ENCODE data around the gene APOBR. TPM values are rescaled to one million over a fixed set of nuclear protein-coding genes. Genes with fewer than 3 reads are reported as not detected.
"Not testable (repeated sequence)": the region's sequence is repeated elsewhere in the genome, so short reads cannot be mapped to it uniquely, and the experiment has no call there.

The APOBR gene
- total RNA-seq, 1 donor = 3.6 TPM

DNA sequence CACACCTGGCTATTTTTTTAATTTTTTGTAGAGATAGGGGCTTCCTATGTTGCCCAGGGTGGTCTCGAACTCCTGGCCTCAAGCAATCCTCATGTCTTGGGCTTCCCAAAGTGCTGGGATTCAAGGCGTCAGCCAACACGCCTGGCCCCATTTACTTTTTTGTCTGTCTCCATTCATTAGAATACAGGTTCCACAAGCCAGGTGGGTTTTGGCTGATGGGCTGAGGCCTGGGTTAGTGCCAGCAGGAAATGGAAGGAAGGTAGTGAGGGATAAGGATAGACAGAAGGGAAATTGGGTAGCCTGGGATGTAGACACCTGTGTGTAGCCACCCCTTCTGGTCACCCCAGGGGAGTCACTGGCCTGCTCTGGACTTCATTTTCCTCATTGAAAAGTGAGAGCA is 16.6 kb downstream of the APOBR start:
- Histone ChIP-seq H3K4me3 (ENCODE audit: low read length) (no peak overlapping the region), H3K4me1 (ENCODE audit: insufficient read depth, low read length) (peaks cover 24% of the 10 kb centered on the region), H3K9me3 (ENCODE audit: low read depth, low read length) (no peaks in the 10 kb centered on the region), H3K27me3 (ENCODE audit: insufficient read depth, low read length) (no peaks in the 10 kb centered on the region)

- Histone ChIP-seq H3K27me3 (ENCODE audit: insufficient read depth, low read length) (no peaks in the 10 kb centered on the region), H3K4me1 (ENCODE audit: insufficient read depth, low read length) (peaks cover 13% of the 10 kb centered on the region), H3K4me3 (ENCODE audit: low read length) (no peak overlapping the region), H3K9me3 (ENCODE audit: low read depth, low read length) (no peaks in the 10 kb centered on the region)
Observed at GRCh38 chr16:28511801-28512789, 17.7 kb downstream of the APOBR start.

DNA sequence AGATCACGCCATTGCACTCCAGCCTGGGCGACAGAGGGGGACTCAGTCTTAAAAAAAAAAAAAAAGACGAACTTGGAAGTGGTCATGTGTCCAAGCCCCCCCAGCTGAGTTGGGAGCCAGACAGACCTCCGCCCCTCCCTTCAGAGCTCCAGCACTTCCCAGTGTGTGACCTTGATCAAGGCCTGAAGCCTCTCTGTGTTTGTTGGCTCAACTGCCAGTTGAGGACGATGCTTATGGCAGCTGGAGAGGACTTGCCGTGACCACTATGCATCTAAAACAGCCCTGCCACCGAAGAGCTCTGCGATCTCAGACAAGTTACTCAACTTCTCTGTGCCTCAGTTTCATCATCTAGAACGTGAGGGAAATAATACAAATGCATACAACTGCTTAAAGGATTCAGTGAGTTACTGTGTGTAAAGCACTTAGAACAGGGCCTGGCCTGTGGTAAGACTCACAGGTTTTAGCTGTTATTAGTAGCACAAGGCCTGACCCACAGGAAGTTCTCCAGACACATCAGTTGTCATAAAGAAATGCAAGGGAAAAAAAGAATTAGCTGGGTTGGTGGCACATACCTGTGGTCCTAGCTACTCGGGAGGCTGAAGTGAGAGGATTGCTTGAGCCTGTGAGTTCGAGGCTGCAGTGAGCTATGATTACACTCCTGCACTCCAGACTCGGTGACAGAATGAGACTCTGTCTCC is 19.2 kb downstream of the APOBR start:
- no peaks in the 10 kb centered on the region for H3K27me3 ChIP-seq (ENCODE audit: insufficient read depth, low read length)
- no peak overlapping the region for H3K4me3 ChIP-seq (ENCODE audit: low read length)
- H3K9me3 ChIP-seq (ENCODE audit: low read depth, low read length) = no peaks in the 10 kb centered on the region
- H3K4me1 ChIP-seq (ENCODE audit: insufficient read depth, low read length) = no peaks in the 10 kb centered on the region

DNA sequence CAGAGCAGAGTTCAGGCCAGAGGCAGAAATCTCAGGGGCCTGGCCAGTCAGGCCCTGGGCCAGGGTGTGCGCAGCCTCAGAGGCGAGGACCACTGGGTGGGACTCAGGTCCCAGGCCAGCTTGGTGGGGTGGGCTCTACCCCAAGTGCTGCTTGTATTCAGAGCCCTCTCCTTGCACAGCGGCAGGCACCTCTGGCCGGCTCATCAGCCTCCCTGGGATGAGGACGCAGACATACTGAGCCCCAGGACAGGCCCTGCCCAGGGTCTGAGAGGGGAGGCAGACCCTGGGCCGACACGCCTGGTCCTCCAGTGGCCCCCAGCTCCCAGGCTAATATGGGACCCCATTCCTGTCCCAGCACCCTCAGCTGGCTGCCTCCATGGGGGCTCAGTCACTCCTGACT is 19.8 kb downstream of the APOBR start:
- Histone ChIP-seq H3K27me3 (ENCODE audit: insufficient read depth, low read length) (no peaks in the 10 kb centered on the region), H3K9me3 (ENCODE audit: low read depth, low read length) (no peaks in the 10 kb centered on the region), H3K4me3 (ENCODE audit: low read length) (no peak overlapping the region), H3K4me1 (ENCODE audit: insufficient read depth, low read length) (no peaks in the 10 kb centered on the region)

- no peaks in the 10 kb centered on the region for H3K9me3 ChIP-seq (ENCODE audit: low read depth, low read length)
Observed at GRCh38 chr16:28520672-28521071, 26.2 kb downstream of the APOBR start.

DNA sequence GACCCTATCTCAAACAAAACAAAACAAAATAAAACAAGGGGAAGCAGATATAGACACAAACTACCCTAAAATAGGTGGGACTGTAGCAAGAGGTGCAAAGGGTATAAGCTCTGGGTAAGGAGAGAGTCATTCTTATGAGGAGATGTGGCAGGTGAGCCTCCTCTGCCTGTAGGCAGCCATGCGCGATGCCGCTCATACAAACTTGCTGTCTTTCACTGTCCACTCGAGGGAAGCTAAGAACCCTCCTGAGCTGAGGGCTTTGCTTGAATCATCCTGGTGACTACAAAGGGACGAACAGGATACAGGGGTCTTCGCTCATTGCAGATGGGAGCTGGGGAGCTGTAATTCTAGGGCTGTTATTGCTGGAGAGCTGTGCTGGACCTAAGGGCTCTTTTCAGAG is 27.0 kb downstream of the APOBR start:
- no peaks in the 10 kb centered on the region for H3K27me3 ChIP-seq (ENCODE audit: insufficient read depth, low read length)

More at GRCh38 chr16:28520672-28521071, 26.2 kb downstream of the APOBR start:
- peaks cover 14% of the 10 kb centered on the region for H3K4me1 ChIP-seq (ENCODE audit: insufficient read depth, low read length)
- no peaks in the 10 kb centered on the region for H3K27me3 ChIP-seq (ENCODE audit: insufficient read depth, low read length)
- H3K4me3 ChIP-seq (ENCODE audit: low read length) = no peak overlapping the region

DNA sequence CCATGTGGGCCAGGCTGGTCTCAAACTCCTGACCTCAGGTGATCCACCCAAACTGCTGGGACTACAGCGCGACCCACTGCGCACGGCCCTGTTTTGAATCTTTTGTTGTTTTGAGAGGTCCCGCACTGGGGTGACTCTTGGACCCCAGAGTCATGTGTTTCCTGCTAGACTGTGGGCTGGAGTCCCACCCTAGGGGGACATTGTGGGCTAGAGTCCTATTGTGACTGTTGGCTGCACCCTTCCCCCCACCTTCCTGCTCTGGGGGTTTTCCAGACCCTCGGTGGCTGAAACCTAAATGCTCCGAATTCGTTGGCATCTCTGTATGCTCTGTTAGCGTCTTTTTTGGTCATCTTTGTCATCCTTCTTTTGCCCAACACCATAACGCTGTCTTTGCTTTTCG is 28.3 kb downstream of the APOBR start:
- H3K9me3 ChIP-seq (ENCODE audit: low read depth, low read length) = no peaks in the 10 kb centered on the region
- no peak overlapping the region for H3K4me3 ChIP-seq (ENCODE audit: low read length)
- no peaks in the 10 kb centered on the region for H3K27me3 ChIP-seq (ENCODE audit: insufficient read depth, low read length)
- H3K4me1 ChIP-seq (ENCODE audit: insufficient read depth, low read length) = peaks cover 14% of the 10 kb centered on the region

More for the DNA sequence above, 27.0 kb downstream of the APOBR start:
- H3K4me1 ChIP-seq (ENCODE audit: insufficient read depth, low read length) = peaks cover 14% of the 10 kb centered on the region
- no peaks in the 10 kb centered on the region for H3K9me3 ChIP-seq (ENCODE audit: low read depth, low read length)
- no peak overlapping the region for H3K4me3 ChIP-seq (ENCODE audit: low read length)

DNA sequence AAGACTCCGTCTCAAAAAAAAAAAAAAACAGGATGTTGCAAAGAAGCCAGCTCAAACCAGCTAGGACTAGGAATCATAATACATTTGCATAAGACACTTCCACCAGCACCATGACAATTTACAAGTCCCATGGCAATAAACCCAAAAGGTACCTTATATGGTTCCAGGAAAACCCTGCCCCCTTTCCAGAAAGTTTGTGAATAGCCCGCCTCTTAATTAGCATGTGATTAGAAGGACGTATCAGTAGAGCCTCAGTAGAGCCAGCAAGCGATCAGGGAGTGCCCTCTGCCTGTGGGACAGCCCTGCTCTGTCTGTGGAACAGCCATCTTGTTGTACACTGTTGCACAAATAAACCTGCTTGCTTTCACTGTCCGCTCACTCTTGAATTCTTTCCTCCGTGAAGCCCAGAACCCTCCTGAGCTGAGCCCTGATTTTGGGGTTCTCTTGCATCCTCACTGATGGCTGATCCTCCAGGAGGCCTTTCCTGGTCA is 30.3 kb downstream of the APOBR start:
- no peaks in the 10 kb centered on the region for H3K27me3 ChIP-seq (ENCODE audit: insufficient read depth, low read length)
- H3K9me3 ChIP-seq (ENCODE audit: low read depth, low read length) = no peaks in the 10 kb centered on the region
- H3K4me3 ChIP-seq (ENCODE audit: low read length) = no peak overlapping the region
- H3K4me1 ChIP-seq (ENCODE audit: insufficient read depth, low read length) = peaks cover 14% of the 10 kb centered on the region

GRCh38 chr16:28526201-28527099 is 32.0 kb downstream of the APOBR start:
- Histone ChIP-seq H3K4me1 (ENCODE audit: insufficient read depth, low read length) (peaks cover 14% of the 10 kb centered on the region), H3K27me3 (ENCODE audit: insufficient read depth, low read length) (no peaks in the 10 kb centered on the region), H3K9me3 (ENCODE audit: low read depth, low read length) (no peaks in the 10 kb centered on the region), H3K4me3 (ENCODE audit: low read length) (no peak overlapping the region)

- not testable (repeated sequence) for H3K27me3 ChIP-seq (ENCODE audit: insufficient read depth, low read length); H3K4me3 ChIP-seq (ENCODE audit: low read length); H3K9me3 ChIP-seq (ENCODE audit: low read depth, low read length)
- peaks cover 20% of the 10 kb centered on the region for H3K4me1 ChIP-seq (ENCODE audit: insufficient read depth, low read length)
Observed at GRCh38 chr16:28527100-28527785, 32.8 kb downstream of the APOBR start.

DNA sequence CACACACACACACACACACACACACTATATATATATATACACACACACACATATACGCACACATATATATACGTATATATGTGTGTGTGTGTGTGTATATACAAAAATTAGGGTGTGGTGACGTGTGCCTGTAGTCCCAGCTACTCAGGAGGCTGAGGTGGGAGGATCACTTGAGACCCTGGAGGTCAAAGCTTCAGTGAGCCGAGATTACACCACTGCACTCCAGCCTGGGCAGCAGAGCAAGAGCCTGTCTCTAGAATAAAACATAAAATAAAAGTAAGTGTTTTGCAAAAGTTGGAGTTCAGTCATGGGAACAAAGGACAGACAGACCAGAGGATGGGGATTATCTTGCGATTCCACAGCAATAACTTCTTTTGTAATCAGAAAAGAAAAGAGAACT is 33.5 kb downstream of the APOBR start:
- H3K9me3 ChIP-seq (ENCODE audit: low read depth, low read length) = no peaks in the 10 kb centered on the region
- H3K4me1 ChIP-seq (ENCODE audit: insufficient read depth, low read length) = peaks cover 25% of the 10 kb centered on the region
- H3K4me3 ChIP-seq (ENCODE audit: low read length) = no peak overlapping the region
- H3K27me3 ChIP-seq (ENCODE audit: insufficient read depth, low read length) = no peaks in the 10 kb centered on the region

DNA sequence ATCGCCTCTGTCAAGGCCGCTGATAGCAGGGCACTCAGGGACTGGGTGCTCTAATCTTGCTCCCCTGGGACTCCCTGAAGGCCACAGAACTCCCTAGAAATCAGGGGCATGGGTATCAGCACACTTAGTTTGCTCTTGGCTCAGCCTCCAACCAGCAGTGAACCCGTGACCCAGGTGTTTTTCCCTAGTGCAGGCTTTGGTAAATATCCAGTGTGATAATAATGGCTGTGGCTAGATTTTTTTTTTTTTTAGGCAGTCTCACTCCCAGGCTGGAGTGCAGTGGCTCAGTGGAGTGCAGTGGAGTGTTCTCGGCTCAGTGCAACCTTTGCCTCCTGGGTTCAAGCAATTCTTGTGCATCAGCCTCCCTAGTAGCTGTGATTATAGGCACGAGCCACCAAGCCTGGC is 34.0 kb downstream of the APOBR start:
- no peak overlapping the region for H3K4me3 ChIP-seq (ENCODE audit: low read length)
- peaks cover 30% of the 10 kb centered on the region for H3K4me1 ChIP-seq (ENCODE audit: insufficient read depth, low read length)
- H3K27me3 ChIP-seq (ENCODE audit: insufficient read depth, low read length) = no peaks in the 10 kb centered on the region
- H3K9me3 ChIP-seq (ENCODE audit: low read depth, low read length) = no peaks in the 10 kb centered on the region

- Histone ChIP-seq H3K9me3 (ENCODE audit: low read depth, low read length) (no peaks in the 10 kb centered on the region), H3K27me3 (ENCODE audit: insufficient read depth, low read length) (no peaks in the 10 kb centered on the region), H3K4me1 (ENCODE audit: insufficient read depth, low read length) (peaks cover 32% of the 10 kb centered on the region), H3K4me3 (ENCODE audit: low read length) (no peak overlapping the region)
Observed at GRCh38 chr16:28529124-28529523, 34.7 kb downstream of the APOBR start.

All from mononuclear cell (primary cell).